NCI-H2227 treated with DMSO at 0.1 percent for 48 hours (cell line): ENCODE results near the gene CD79B.

Experiments
- DNase-seq: peaks from one replicate; lab custom pipeline; 2025; lab: John Stamatoyannopoulos, UW

Gene CD79B

GRCh38 chr17:63931981-63932561, at the start of gene CD79B:
Gene CD79B, minus strand, starts transcription at chr17:63932331. Its CDS starts 70 bp downstream, at chr17:63932261.
- DNase-seq, result no peak

GRCh38 chr17:63978272-63979200, 46.4 kb upstream of the CD79B start:
- DNase-seq, result no peak

GRCh38 chr17:63976702-63977101, 44.6 kb upstream of the CD79B start:
- no peak for DNase-seq

GRCh38 chr17:63975541-63976092, 43.5 kb upstream of the CD79B start:
- no peak for DNase-seq

DNA sequence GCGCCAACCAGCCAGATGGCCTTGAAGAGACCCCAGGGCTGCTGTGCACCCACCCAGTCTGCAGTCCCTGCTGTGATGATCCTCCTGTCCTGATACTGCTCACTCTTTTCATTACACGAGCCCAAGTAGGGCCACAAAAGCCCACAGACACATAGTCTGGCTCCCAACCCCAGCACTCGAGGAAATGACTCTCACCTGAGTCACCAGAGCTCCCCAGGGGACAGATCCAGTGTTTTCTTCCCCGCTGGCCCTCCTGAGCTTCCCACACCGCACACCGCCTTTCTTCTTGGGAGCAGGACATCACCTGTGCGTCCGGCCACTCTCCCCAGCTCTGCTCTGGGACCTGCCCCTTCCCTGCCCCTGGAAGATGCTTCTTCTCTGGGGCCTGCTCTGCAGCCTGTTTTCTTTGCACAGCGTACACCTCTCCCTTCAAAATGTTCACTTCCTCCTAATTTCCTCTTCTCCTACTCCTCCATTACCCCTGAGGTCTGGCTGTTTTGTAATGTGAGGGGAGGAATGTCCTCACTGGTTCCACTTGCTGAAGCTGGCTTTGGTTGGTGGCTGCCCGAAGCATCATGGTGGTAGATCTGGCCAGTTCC, 42.6 kb upstream of the CD79B start:
- no peak for DNase-seq

- no peak for DNase-seq
Measured at GRCh38 chr17:63973930-63974593, 41.9 kb upstream of the CD79B start.

- DNase-seq, result no peak
Measured at GRCh38 chr17:63973247-63973646, 41.1 kb upstream of the CD79B start.

DNA sequence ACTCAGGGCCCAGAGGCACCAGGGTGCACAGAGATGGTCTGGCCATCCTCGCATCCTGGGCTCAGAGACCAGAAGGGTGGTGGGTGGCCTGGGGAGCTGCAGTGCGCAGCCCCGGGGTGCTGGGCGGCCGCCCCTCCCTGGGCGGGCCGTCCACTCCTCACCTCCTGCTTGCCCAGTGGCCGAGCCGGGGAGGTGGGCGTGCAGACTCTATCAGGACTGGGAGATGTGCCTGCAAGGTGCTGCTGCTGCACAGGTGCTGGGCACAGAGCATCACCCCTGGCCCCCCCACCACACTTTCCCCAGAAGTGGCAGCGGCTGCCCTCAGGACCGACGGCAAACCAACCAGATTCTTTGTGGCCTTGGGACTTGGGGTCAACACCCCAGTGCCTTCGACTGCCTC, 40.7 kb upstream of the CD79B start, which contains the start of gene SCN4A:
Gene SCN4A (minus strand): TSS at position 123 of the 400 bp plus-strand sequence. CDS start 77 bp downstream, at position 46.
- DNase-seq, result no peak

GRCh38 chr17:63969278-63969677, 37.1 kb upstream of the CD79B start:
- no peak for DNase-seq

DNA sequence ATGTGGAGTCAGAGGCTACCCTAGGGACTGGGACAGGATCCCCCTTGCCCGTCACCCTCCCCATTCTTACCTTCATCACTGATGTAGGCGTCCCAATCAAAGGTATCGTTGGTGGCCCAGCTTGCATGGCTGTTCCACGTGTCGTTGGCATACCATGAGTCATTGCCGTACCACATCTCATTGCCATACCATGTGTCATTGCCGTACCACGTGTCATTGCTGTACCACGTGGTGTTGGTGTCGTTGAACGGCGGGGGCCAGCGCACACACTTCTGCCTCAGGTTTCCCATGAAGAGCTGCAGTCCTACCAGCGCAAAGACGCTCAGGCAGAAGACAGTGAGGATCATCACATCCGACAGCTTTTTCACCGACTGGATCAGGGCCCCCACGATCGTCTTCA, 35.8 kb upstream of the CD79B start:
- DNase-seq, result no peak

GRCh38 chr17:63966646-63967264, 34.6 kb upstream of the CD79B start:
- no peak for DNase-seq

GRCh38 chr17:63963123-63963522, 31.0 kb upstream of the CD79B start:
- DNase-seq, result no peak

- DNase-seq, result no peak
Measured at GRCh38 chr17:63962298-63962744, 30.2 kb upstream of the CD79B start.

GRCh38 chr17:63961355-63962212, 29.5 kb upstream of the CD79B start:
- DNase-seq, result no peak

GRCh38 chr17:63960430-63960829, 28.3 kb upstream of the CD79B start:
- DNase-seq, result no peak

- DNase-seq, result no peak
Measured at GRCh38 chr17:63960006-63960405, 27.9 kb upstream of the CD79B start.

GRCh38 chr17:63956296-63956920, 24.3 kb upstream of the CD79B start:
- DNase-seq, result no peak

DNA sequence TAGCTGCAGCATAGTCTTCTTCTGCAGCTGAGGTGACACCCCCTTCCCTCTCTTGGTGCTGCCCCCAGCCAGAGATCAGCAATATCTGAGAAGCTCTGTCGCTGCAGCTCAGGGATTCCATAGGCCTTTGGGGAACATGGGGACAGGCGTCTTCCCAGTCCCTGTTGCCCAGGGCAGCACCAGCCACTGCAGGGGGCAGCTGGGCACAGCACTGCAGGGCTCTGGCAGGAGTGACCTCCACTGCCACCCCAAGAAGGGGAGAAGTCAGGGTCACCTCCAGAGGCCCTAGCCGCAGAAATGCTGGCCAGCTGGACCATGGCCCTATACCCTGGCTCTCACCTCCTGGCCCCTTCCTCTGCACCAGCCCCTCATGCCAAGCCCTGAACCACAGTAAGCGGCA, 23.7 kb upstream of the CD79B start:
- no peak for DNase-seq

- DNase-seq, result no peak
Measured at GRCh38 chr17:63955232-63955631, 23.1 kb upstream of the CD79B start.
